Lower leg skin (tissue), 3 donors: ENCODE data around the gene MICAL2.

Experiments
- CTCF ChIP-seq, 3 donors: fragments of 450-650 bp; IDR thresholded peaks; one replicate each; pipeline ENCODE4 v1.5.1; 2016; ENCODE audit warnings: antibody characterized with exemption in 3 of 3, mild to moderate bottlenecking in 3 of 3, moderate library complexity in 2 of 3
- POLR2A ChIP-seq, 2 donors: fragments of 450-650 bp; IDR thresholded peaks; one replicate each; pipeline ENCODE4 v1.6.1; 2016 to 2017; ENCODE audit warnings: antibody characterized with exemption in 2 of 2, mild to moderate bottlenecking in 1 of 2, moderate library complexity in 1 of 2

DNA sequence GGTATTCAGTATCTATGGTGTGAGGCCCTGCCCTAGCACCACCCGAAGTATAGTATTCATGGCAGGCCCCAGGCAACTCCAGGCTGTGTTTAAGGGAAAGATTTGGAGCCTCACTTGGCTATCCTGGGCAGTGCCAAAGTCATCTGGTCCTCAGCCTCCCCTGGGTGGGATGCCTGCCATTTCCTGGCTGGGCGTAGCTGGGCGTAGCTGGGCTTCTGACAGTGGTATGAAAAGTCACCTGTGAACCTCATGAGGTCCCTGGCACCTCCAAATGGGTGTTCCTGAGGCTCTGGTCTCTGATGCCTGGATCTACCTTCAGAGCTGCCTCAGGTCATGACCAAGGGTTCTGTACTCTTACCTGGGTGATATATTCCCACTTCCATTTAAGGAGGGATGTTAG, 154.0 kb downstream of the MICAL2 start:
- TF ChIP-seq CTCF (IDR thresholded peaks at IDR 0.05) = no peak
- TF ChIP-seq POLR2A (IDR thresholded peaks at IDR 0.05) = no peak
